GM19463 (cell line): ENCODE measurements around the gene PA2G4.
A peak's percentile ranks its signal among the peaks of the same experiment; 100 is the strongest.
"Not testable (repeated sequence)": the region's sequence is repeated elsewhere in the genome, so short reads cannot be mapped to it uniquely, and the experiment has no call there.

Experiments used
- ATAC-seq: cut with Tn5 transposase; IDR thresholded peaks from one replicate; pipeline ENCODE4 v1.9.1; 2021; ENCODE audit warnings: mild to moderate bottlenecking, moderate library complexity; ENCODE audit not compliant: unreplicated experiment

Gene PA2G4

DNA sequence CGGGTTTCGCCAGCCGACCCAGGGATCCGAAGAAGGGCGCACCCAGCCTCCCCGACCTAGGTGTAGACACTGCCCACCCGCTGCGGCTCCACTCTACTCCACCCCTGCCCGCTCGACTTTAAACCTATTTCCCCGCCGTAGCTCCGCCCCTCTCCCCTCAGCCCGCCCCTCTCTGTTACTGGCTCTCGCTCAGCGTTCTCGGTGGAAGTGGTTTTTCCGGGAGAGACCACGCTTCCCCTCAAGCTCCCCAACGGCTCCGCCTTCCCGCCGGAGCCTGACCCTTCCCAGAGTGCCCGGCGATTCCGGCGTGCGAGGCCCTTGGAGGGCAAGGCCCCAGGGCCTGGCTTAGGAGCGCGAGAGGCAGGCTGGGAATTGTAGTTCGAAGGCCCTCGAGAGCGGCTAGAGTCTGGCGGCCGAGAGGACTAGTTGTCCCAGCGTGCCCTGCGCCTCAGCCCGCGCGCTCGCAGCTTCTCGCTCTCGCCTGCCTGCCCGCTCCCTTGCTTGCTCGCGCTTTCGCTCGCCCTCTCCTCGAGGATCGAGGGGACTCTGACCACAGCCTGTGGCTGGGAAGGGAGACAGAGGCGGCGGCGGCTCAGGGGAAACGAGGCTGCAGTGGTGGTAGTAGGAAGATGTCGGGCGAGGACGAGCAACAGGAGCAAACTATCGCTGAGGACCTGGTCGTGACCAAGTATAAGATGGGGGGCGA lies at the start of gene PA2G4:
PA2G4 (plus strand) TSS at position 451 of the 706 bp plus-strand sequence; CDS start at position 630, 179 bp downstream.
- ATAC-seq, result peak; percentile 95

GRCh38 chr12:56059964-56060363 lies 44.4 kb upstream of the PA2G4 start:
- not testable (repeated sequence) for ATAC-seq

- no peak for ATAC-seq
Measured at GRCh38 chr12:56061982-56062381, 42.4 kb upstream of the PA2G4 start.

DNA sequence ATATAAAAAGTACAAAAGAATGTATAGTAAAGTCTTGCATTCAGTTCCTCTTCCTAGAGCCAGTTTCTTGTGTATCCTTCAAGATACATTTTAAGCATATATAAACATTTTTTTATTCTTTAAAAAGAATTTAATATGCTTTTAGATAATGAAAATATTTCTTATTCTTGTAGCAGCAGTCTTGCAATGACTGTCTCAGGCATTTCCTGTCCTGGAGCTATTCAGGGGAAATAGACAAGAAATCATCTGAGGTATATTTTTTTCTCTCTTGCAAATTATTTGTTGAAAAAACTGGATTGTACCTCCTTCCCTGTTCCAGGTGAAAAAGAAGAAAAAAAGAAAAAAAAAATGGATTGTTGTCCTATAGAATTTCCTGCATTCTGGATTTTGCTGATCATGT lies 41.4 kb upstream of the PA2G4 start:
- no peak for ATAC-seq

- no peak for ATAC-seq
Measured at GRCh38 chr12:56071648-56072047, 32.7 kb upstream of the PA2G4 start.

DNA sequence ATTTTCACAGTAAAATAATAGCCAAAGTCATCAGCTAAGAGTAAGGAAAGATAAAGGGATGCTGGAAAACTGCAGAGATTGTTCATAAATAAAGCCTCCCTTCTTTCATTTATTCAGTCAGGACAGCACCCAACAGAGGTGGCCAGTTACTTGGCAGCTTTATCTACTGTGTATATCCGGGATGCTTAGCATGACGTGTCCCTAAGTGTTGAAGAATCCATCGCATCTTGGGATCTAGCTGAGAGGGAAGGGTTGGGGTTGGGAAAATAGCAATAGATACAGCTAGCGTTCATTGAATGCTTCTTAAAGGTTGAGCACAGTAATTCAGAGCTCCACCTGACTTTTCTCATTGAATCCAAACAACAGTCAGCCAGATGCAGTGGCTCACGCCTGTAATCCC lies 30.0 kb upstream of the PA2G4 start:
- no peak for ATAC-seq

DNA sequence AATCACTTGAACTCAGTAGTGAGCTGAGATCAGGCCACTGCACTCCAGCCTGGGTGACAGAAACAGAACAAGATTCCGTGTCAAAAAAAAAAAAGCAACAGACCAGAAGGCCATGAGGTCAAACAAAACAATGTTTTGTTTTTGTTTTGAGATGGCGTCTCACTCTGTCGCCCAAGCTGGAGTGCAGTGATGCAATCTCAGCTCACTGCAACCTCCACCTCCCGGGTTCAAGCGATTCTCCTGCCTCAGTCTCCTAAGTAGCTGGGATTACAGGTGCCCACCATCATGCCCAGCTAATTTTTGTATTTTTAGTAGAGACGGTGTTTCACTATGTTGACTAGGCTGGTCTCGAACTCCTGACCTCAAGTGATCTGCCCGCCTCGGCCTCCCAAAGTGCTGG lies 26.4 kb upstream of the PA2G4 start:
- not testable (repeated sequence) for ATAC-seq

- no peak for ATAC-seq
Measured at GRCh38 chr12:56078427-56078826, 25.9 kb upstream of the PA2G4 start.

- peak; percentile 75 for ATAC-seq
Measured at GRCh38 chr12:56078931-56079722, 25.2 kb upstream of the PA2G4 start.

GRCh38 chr12:56079723-56080555 lies 24.4 kb upstream of the PA2G4 start, which contains the start of gene ERBB3:
Gene ERBB3 (plus strand): TSS chr12:56080165. CDS start chr12:56080301, 136 bp downstream.
- ATAC-seq, result peak; percentile 39

- ATAC-seq, result no peak
Measured at GRCh38 chr12:56080556-56081138, 23.7 kb upstream of the PA2G4 start.

GRCh38 chr12:56081393-56082347 lies 22.7 kb upstream of the PA2G4 start:
- no peak for ATAC-seq

- no peak for ATAC-seq
Measured at GRCh38 chr12:56082382-56082781, 22.0 kb upstream of the PA2G4 start.

GRCh38 chr12:56082967-56083366 lies 21.4 kb upstream of the PA2G4 start:
- ATAC-seq, result no peak

DNA sequence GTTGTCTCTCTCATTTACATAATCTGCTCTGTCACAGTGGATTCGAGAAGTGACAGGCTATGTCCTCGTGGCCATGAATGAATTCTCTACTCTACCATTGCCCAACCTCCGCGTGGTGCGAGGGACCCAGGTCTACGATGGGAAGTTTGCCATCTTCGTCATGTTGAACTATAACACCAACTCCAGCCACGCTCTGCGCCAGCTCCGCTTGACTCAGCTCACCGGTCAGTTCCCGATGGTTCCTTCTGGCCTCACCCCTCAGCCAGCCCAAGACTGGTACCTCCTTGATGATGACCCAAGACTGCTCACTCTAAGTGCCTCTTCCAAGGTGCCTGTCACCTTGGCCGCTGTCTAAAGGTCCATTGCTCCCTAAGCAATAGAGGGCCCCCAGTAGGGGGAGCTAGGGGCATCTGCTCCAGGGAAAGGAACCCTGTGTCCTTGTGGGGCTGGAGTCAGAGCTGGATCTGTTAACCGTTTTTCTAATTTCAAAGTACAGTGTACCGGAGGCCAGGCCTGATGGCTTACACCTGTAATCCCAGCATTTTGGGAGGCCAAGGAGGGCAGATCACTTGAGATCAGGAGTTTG lies 19.3 kb upstream of the PA2G4 start:
- no peak for ATAC-seq

- ATAC-seq, result no peak
Measured at GRCh38 chr12:56086096-56086495, 18.3 kb upstream of the PA2G4 start.

DNA sequence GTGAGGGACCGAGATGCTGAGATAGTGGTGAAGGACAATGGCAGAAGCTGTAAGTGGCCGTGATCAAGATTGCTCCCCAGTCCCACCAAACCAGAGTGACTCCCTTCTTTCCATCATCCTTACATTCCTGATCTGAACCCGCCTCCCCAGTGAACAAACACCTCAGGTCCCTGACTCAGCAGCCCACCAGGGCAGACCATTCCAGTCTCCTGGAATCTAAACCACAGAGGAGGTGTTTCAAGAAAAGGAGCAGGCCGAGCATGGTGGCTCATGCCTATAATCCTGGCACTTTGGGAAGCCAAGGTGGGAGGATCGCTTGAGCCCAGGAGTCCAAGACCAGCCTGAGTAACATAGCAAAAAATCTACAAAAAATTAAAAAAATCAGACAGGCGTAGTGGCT lies 17.8 kb upstream of the PA2G4 start:
- ATAC-seq, result no peak

GRCh38 chr12:56087220-56087619 lies 17.1 kb upstream of the PA2G4 start:
- no peak for ATAC-seq

- ATAC-seq, result no peak
Measured at GRCh38 chr12:56097738-56098137, 6.6 kb upstream of the PA2G4 start.
